Measurements from ENCODE around the gene GOLGA1.

- TF ChIP-seq POLR2A (IDR thresholded peaks at IDR 0.05; ENCODE audit: low read depth, low read length) (no peak), POLR2AphosphoS5 (IDR thresholded peaks at IDR 0.05; ENCODE audit: low read depth, low read length) (no peak), TAF1 (IDR thresholded peaks at IDR 0.05; ENCODE audit: borderline replicate concordance, low read depth, low read length) (no peak)
Observed at GRCh38 chr9:124899845-124900244, 41.0 kb downstream of the GOLGA1 start.

Data from GM12892 (cell line).